Measurements from ENCODE around the gene NTPCR. TPM values are rescaled to one million over a fixed set of nuclear protein-coding genes. Genes with fewer than 3 reads are reported as not detected.

The NTPCR gene
- total RNA-seq, 1 experiment from 2014 or later = 46.8 TPM

GRCh38 chr1:232978091-232978634 lies 27.8 kb downstream of the NTPCR start:
- Histone ChIP-seq H3K27ac (ENCODE audit: low read length) (no peak overlapping the region), H3K4me3 (ENCODE audit: low read depth in 2 of 2, low read length in 2 of 2) (no peak overlapping the region), H3K27me3 (ENCODE audit: control insufficient read depth, insufficient read depth, low read length) (no peaks in the 10 kb centered on the region), H3K9me3 (ENCODE audit: control insufficient read depth, insufficient read depth, low read depth, low read length) (peaks cover 12% of the 10 kb centered on the region; the same call in 1 of the 2 replicates), H3K36me3 (ENCODE audit: control insufficient read depth, insufficient read depth, low read length) (no peaks in the 10 kb centered on the region), H3K4me1 (ENCODE audit: control insufficient read depth, insufficient read depth, low read length) (no peaks in the 10 kb centered on the region)
- BruUV-seq (replicated peaks) = no TSS peak
- POLR2A ChIA-PET = no interaction called here
- CTCF ChIA-PET = no interaction called here
- TF ChIP-seq TCF7L2 (IDR thresholded peaks at IDR 0.05; ENCODE audit: low read depth, low read length) (no peak), POLR2AphosphoS5 (IDR thresholded peaks at IDR 0.05; ENCODE audit: low read depth, low read length) (no peak)
- TF ChIP-seq, protein P1, sequence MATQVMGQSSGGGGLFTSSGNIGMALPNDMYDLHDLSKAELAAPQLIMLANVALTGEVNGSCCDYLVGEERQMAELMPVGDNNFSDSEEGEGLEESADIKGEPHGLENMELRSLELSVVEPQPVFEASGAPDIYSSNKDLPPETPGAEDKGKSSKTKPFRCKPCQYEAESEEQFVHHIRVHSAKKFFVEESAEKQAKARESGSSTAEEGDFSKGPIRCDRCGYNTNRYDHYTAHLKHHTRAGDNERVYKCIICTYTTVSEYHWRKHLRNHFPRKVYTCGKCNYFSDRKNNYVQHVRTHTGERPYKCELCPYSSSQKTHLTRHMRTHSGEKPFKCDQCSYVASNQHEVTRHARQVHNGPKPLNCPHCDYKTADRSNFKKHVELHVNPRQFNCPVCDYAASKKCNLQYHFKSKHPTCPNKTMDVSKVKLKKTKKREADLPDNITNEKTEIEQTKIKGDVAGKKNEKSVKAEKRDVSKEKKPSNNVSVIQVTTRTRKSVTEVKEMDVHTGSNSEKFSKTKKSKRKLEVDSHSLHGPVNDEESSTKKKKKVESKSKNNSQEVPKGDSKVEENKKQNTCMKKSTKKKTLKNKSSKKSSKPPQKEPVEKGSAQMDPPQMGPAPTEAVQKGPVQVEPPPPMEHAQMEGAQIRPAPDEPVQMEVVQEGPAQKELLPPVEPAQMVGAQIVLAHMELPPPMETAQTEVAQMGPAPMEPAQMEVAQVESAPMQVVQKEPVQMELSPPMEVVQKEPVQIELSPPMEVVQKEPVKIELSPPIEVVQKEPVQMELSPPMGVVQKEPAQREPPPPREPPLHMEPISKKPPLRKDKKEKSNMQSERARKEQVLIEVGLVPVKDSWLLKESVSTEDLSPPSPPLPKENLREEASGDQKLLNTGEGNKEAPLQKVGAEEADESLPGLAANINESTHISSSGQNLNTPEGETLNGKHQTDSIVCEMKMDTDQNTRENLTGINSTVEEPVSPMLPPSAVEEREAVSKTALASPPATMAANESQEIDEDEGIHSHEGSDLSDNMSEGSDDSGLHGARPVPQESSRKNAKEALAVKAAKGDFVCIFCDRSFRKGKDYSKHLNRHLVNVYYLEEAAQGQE (IDR thresholded peaks at IDR 0.05; ENCODE audit: insufficient read depth in 1 of 2, low read depth in 2 of 2, low read length in 1 of 2) = no peak
- no peak for ATAC-seq
- in situ Hi-C loops (cut with HindIII; ENCODE audit: low pct_unique_long_range_greater_than_20kb, low sequenced_read_pairs) (no loop called here), intact Hi-C loops (cut with micrococcal nuclease; ENCODE audit: unreplicated experiment) (no loop called here)
- DNase-seq (ENCODE audit: low read depth, low spot score) = no peak

DNA sequence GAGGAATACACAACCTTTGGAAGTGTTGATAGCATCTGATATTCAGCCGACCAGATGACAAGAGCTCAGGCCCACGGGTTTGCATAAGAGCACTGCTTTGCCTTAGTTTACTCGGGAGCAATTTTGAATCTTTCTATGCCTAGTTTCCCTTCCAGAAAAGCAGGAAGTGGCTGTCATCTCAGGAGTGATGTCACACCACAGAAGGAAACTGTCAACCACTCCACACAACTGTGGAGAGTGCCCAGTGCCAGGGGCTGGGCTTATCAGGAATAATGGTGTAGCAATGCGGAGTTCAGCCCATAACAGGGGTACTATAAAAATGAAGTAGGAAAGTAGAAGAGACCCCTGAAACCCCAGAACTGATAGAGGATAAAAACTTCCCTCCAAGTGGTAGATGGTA lies 28.4 kb downstream of the NTPCR start:
- H3K9me3 ChIP-seq (ENCODE audit: control insufficient read depth, insufficient read depth, low read depth, low read length) = peaks cover 6% of the 10 kb centered on the region; the same call in 1 of the 2 replicates
- no peaks in the 10 kb centered on the region for H3K36me3 ChIP-seq (ENCODE audit: control insufficient read depth, insufficient read depth, low read length)
- no peak for ATAC-seq
- no peak overlapping the region for H3K4me3 ChIP-seq (ENCODE audit: low read depth in 2 of 2, low read length in 2 of 2)
- TF ChIP-seq TCF7L2 (IDR thresholded peaks at IDR 0.05; ENCODE audit: low read depth, low read length) (no peak), CTCF (IDR thresholded peaks at IDR 0.05) (no peak), SIN3A (IDR thresholded peaks at IDR 0.05; ENCODE audit: borderline replicate concordance, insufficient read depth, low read depth, low read length) (no peak), POLR2AphosphoS5 (IDR thresholded peaks at IDR 0.05; ENCODE audit: low read depth, low read length) (no peak)
- TF ChIP-seq, protein P1 (IDR thresholded peaks at IDR 0.05; ENCODE audit: insufficient read depth in 1 of 2, low read depth in 2 of 2, low read length in 1 of 2) = no peak
- DNase-seq (ENCODE audit: low read depth, low spot score) = no peak
- ChIA-PET POLR2A (no interaction called here), CTCF (no interaction called here)
- intact Hi-C loops (cut with micrococcal nuclease; ENCODE audit: unreplicated experiment) (no loop called here), in situ Hi-C loops (cut with HindIII; ENCODE audit: low pct_unique_long_range_greater_than_20kb, low sequenced_read_pairs) (no loop called here)
- no peaks in the 10 kb centered on the region for H3K4me1 ChIP-seq (ENCODE audit: control insufficient read depth, insufficient read depth, low read length)
- no peaks in the 10 kb centered on the region for H3K27me3 ChIP-seq (ENCODE audit: control insufficient read depth, insufficient read depth, low read length)
- no peak overlapping the region for H3K27ac ChIP-seq (ENCODE audit: low read length)
- BruUV-seq (replicated peaks) = no TSS peak

Data from Panc1 (cell line).